Choroid plexus epithelial cell (primary cell): ENCODE results near the gene GNG11.

Experiments used
- DNase-seq: peaks from one replicate; pipeline ENCODE4 v3.0.0-alpha.2; 2010; ENCODE audit warnings: low read depth
- H3K4me3 ChIP-seq: 2 replicates; pipeline ENCODE4 v1.5.1; 2011; ENCODE audit warnings: low read depth, mild to moderate bottlenecking, control low read depth, low read length, moderate library complexity
- TF ChIP-seq, protein P1 (sequence below): conservative IDR thresholded peaks from 2 replicates; pipeline ENCODE4 v1.5.1; 2011; ENCODE audit warnings: low read depth, mild to moderate bottlenecking, control low read depth, inconsistent platforms, low read length, moderate library complexity

GNG11 gene

DNA sequence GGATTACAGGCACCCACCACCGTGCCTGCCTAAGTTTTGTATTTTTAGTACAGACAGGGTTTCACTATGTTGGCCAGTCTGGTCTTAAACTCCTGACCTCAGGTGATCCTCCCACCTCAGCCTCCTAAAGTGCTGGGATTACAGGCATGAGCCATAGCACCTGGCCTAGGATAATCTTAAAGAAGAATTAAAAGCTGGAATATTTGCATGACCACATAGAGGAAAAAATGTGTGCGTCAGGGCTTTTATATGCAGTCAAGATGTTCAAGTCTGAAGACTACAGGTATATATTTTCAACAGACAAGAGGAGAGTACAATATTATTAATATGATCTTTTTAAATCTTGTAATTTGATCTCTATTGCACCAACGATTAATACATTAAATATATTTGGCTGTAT lies 39.5 kb downstream of the GNG11 start:
- TF ChIP-seq, protein P1, sequence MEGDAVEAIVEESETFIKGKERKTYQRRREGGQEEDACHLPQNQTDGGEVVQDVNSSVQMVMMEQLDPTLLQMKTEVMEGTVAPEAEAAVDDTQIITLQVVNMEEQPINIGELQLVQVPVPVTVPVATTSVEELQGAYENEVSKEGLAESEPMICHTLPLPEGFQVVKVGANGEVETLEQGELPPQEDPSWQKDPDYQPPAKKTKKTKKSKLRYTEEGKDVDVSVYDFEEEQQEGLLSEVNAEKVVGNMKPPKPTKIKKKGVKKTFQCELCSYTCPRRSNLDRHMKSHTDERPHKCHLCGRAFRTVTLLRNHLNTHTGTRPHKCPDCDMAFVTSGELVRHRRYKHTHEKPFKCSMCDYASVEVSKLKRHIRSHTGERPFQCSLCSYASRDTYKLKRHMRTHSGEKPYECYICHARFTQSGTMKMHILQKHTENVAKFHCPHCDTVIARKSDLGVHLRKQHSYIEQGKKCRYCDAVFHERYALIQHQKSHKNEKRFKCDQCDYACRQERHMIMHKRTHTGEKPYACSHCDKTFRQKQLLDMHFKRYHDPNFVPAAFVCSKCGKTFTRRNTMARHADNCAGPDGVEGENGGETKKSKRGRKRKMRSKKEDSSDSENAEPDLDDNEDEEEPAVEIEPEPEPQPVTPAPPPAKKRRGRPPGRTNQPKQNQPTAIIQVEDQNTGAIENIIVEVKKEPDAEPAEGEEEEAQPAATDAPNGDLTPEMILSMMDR, result no peak
- H3K4me3 ChIP-seq, result no peak overlapping the region
- no peak for DNase-seq

DNA sequence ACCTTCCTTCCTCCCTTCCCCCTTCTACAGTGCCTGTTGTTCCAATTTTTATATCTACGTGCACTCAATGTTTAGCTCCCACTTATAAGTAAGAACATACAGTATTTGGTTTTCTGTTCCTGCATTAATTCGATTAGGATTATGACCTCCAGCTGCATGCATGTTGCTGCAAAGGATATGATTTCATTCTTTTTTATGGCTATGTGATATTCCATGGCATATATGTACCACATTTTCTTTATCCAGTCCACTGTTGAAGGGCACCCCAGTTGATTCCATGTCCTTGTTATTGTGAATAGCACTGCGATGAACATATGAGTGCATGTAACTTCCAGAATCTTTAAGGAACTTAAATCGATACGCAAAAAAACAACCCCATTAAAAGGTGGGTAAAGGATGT lies 42.7 kb downstream of the GNG11 start:
- DNase-seq, result no peak
- TF ChIP-seq, protein P1, result no peak
- H3K4me3 ChIP-seq, result no peak overlapping the region

DNA sequence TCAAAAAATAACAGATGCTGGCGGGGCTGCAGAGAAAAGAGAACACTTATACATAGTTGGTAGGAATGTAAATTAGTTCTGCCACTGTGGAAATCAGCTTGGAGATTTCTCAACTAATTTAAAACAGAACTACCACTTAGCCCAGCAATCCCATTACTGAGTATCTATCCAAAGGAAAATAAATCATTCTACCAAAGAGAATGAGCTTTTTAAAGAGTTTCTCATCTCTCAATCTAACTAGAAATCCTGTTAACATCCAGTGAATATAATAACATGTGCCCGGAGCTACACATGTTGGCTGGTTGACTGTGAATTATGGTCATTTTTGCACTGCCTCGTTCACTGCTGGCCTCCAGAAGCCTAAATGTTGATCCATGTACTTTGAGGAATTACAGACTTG lies 43.3 kb downstream of the GNG11 start:
- TF ChIP-seq, protein P1, result no peak
- no peak for DNase-seq
- no peak overlapping the region for H3K4me3 ChIP-seq

DNA sequence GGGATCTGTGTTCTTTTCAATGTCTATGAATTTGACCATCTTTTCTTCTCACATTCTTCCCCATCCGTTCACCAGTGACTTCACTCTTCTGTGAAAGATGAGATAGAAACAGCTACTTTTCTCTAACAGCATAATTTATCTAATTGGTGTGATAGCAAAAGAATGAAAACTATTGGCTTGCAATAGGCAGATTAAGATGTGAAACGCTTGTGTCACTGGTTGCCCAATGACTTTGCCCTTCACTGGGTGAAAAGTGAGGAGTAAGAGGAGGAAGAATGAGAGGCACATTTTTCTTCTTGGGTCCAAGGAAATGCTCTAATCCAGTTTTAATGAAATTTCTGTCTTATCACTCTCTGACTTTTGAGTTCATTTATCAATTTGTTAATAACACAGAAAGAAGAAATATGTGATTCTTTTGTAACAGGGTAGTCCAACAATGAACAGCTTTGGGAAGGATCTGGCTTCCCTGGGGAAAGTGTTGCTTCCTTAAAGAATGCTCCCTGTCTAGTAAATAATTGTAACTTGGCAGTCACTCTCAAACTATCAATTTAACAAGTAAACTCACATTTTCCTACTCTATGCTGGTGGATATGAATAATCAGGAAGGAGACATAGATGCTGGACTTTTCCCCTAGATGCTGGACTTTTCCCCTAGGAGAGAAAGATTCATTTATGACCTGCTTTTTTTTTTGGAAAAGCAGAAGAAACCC lies 47.5 kb downstream of the GNG11 start:
- TF ChIP-seq, protein P1, result no peak
- no peak for DNase-seq
- no peak overlapping the region for H3K4me3 ChIP-seq

DNA sequence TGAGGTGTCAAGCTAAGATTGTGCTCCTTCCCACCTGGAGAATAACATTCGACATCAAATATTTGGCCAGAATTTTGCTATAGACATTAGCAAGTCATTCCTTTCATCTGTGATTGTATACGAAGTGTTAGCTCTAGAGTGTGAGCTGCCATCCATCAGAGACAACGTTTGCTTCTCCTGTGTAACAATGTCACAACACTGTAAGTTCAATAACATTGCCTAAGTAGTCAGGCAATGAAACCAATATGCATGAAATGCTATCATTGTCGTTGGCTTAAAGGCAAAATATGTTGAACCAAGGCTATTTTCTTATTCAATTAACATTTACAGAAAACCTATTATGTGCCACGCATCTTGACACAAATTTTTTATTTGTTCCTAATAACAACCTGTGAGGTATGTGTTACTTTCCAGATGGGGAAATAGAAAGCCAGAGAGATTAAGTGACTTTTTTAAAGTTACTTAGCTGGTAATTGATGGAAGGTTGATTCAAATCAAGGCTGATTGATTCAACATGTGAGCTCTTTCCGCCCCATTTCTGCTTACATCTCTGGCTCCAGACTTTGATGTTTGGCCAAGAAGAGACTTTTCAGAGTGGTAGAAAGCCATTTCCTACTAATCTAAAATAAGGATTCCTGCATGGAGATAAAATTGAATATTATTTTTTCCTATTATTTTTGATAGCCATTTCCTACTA lies 50.6 kb downstream of the GNG11 start:
- no peak for DNase-seq
- H3K4me3 ChIP-seq, result no peak overlapping the region
- TF ChIP-seq, protein P1, result no peak

DNA sequence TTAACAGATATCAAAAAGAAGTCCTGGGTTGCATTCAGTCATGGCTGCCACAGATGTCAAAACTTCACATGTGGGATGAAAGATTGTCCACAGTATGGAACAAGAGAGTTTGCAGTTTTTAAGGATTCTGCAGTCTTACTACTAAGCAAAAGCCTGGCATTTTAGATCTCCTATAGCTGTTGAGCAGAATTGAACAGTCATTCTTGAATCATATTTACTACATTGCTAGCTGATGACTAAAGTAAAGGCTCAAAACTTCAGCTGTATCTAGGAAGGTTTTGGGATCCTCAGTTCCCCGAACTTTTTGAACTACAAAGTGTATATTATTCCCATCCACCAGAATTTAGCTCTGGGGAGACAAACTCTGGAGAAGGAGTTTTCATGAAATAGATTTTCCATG lies 51.6 kb downstream of the GNG11 start:
- TF ChIP-seq, protein P1, result no peak
- no peak overlapping the region for H3K4me3 ChIP-seq

More for the DNA sequence above, 51.6 kb downstream of the GNG11 start:
- no peak for DNase-seq
